GM19455 (cell line): ENCODE measurements around the gene CLDN14.

ENCODE experiments used
- ATAC-seq: cut with Tn5 transposase; IDR thresholded peaks from one replicate; pipeline ENCODE4 v1.9.1; 2021; ENCODE audit not compliant: unreplicated experiment

Gene CLDN14

GRCh38 chr21:36479415-36480402 lies at the start of gene CLDN14:
CLDN14 (minus strand) TSS chr21:36480122; CDS start chr21:36461695, 18,427 bp downstream.
- ATAC-seq, result no peak

GRCh38 chr21:36528716-36529115 lies 48.8 kb upstream of the CLDN14 start:
- ATAC-seq, result no peak

- no peak for ATAC-seq
These were observed 47.4 kb upstream of the CLDN14 start for GRCh38 chr21:36527317-36527716.

- no peak for ATAC-seq
These were observed 46.2 kb upstream of the CLDN14 start for GRCh38 chr21:36526104-36526503.

- ATAC-seq, result no peak
These were observed 44.6 kb upstream of the CLDN14 start for GRCh38 chr21:36524477-36524876.

- no peak for ATAC-seq
These were observed 42.4 kb upstream of the CLDN14 start for GRCh38 chr21:36522219-36522808.

- no peak for ATAC-seq
These were observed 39.1 kb upstream of the CLDN14 start for GRCh38 chr21:36518883-36519492.

- ATAC-seq, result no peak
These were observed 37.6 kb upstream of the CLDN14 start for GRCh38 chr21:36517366-36518075.

- ATAC-seq, result no peak
These were observed 36.4 kb upstream of the CLDN14 start for GRCh38 chr21:36516281-36516680.

GRCh38 chr21:36513430-36513829 lies 33.5 kb upstream of the CLDN14 start:
- no peak for ATAC-seq

- ATAC-seq, result no peak
These were observed 33.0 kb upstream of the CLDN14 start for GRCh38 chr21:36512971-36513370.

- ATAC-seq, result no peak
These were observed 31.7 kb upstream of the CLDN14 start for GRCh38 chr21:36511484-36512220.

GRCh38 chr21:36510911-36511310 lies 31.0 kb upstream of the CLDN14 start:
- no peak for ATAC-seq

GRCh38 chr21:36509973-36510664 lies 30.2 kb upstream of the CLDN14 start:
- no peak for ATAC-seq

GRCh38 chr21:36508948-36509347 lies 29.0 kb upstream of the CLDN14 start:
- ATAC-seq, result no peak

- no peak for ATAC-seq
These were observed 27.6 kb upstream of the CLDN14 start for GRCh38 chr21:36507397-36508018.

GRCh38 chr21:36506482-36506881 lies 26.6 kb upstream of the CLDN14 start:
- no peak for ATAC-seq

GRCh38 chr21:36504067-36505058 lies 24.4 kb upstream of the CLDN14 start:
- no peak for ATAC-seq
